ENCODE data around the gene FAXC. TPM values are rescaled to one million over a fixed set of nuclear protein-coding genes. Genes with fewer than 3 reads are reported as not detected.

FAXC gene
- total and polyA plus RNA-seq, 2 of the 8 experiments (the other 6 are each of a cell fraction or from before 2014, with no cell fraction given), result 23.2 to 29.8 TPM

DNA sequence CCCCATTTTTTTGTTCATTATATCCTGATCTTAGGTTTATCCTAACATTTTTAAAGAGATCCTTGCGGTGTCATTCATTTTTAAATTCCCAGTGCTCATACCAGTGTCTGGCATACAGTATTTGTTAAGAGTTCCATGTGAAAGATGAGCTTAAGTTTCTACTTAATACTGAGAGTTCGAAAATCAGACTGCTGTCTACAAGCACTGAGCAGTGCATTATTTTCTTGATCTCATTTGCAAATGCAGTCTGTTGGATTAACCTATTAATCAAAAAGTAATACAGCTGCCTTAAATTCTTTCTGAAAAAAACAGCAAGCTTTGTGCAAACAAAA, 43.9 kb upstream of the FAXC start:
- ChIA-PET POLR2A (ENCODE audit: partially characterized antibody) (interaction anchor here (0.6 to 5.4 kb wide), 34 partner anchors 8 to 1434 kb away, joined by 3 to 79 read pairs (median 4); partner anchors contain the start of genes CCNC, FAXC and PNISR), CTCF (ENCODE audit: partially characterized antibody) (interaction anchor here (1.0 to 6.2 kb wide), 6 partner anchors 12 to 112 kb away, joined by 3 to 65 read pairs (median 8); no protein-coding TSS in a partner anchor)
- H3K27me3 ChIP-seq (replicated peaks in 1 of 4; ENCODE audit: control insufficient read depth in 3 of 4, extremely low read depth in 1 of 4, insufficient read depth in 3 of 4, low read length in 3 of 4), result no peaks in the 10 kb centered on the region

More for the DNA sequence above, 43.9 kb upstream of the FAXC start:
- Histone ChIP-seq H3K23ac (ENCODE audit: insufficient read length) (no peak overlapping the region), H3K4me2 (ENCODE audit: insufficient read depth in 1 of 2, low read depth in 2 of 2, low read length in 2 of 2) (peak overlapping the region; percentile 76 to 83), H4K91ac (replicated peaks; ENCODE audit: insufficient read length, low read length) (no peak overlapping the region), H3K9me3 (ENCODE audit: insufficient read depth in 2 of 2, low read depth in 1 of 2, low read length in 1 of 2) (no peaks in the 10 kb centered on the region), H3K36me3 (ENCODE audit: control insufficient read depth in 2 of 4, insufficient read depth in 4 of 4, low read length in 3 of 4) (peaks cover 0 to 7% (median 0%) of the 10 kb centered on the region in 4 experiments; a peak in 1 of 8 replicates), H3K4me3 (ENCODE audit: extremely low read depth in 1 of 4, insufficient read depth in 2 of 4, low read depth in 3 of 4, low read length in 4 of 4) (peak overlapping the region; percentile 77 to 86 (median 82)), H3K18ac (ENCODE audit: extremely low read depth, low read length) (no peak overlapping the region; the same call in 1 of the 2 replicates), H3K4me1 (replicated peaks in 1 of 4; ENCODE audit: control insufficient read depth in 3 of 4, insufficient read depth in 4 of 4, low read length in 3 of 4) (no peaks in the 10 kb centered on the region), H3K4ac (replicated peaks; ENCODE audit: insufficient read length, low read depth, low read length) (peak overlapping the region; percentile 48), H3K27ac (ENCODE audit: low read depth, low read length) (peak overlapping the region; percentile 83), H2AFZ (ENCODE audit: low read length) (peak overlapping the region; percentile 54), H2AK5ac (ENCODE audit: low read depth, low read length) (no peak overlapping the region), H2BK120ac (replicated peaks; ENCODE audit: low read depth, low read length) (no peak overlapping the region), H4K20me1 (replicated peaks in 1 of 2; ENCODE audit: control insufficient read depth in 1 of 2, insufficient read depth in 2 of 2, low read length in 2 of 2) (no peaks in the 10 kb centered on the region), H3K56ac (replicated peaks; ENCODE audit: insufficient read length, low read depth, low read length) (no peak overlapping the region), H4K5ac (ENCODE audit: insufficient read length, low read depth, low read length) (peak overlapping the region; percentile 20), H2BK20ac (ENCODE audit: low read length) (no peak overlapping the region), H2BK12ac (ENCODE audit: low read depth, low read length) (no peak overlapping the region), H4K8ac (ENCODE audit: extremely low read depth, insufficient read depth, low read length) (no peak overlapping the region), H3K9ac (replicated peaks in 1 of 4; ENCODE audit: extremely low read depth in 1 of 4, low read depth in 3 of 4, low read length in 3 of 4) (peak overlapping the region; percentile 80 to 95 (median 90)), H3K79me2 (ENCODE audit: control insufficient read depth in 1 of 2, insufficient read depth in 2 of 2, low read length in 2 of 2) (no peaks in the 10 kb centered on the region), H3K79me1 (ENCODE audit: low read depth, low read length) (no peaks in the 10 kb centered on the region), H2BK15ac (ENCODE audit: low read length) (no peak overlapping the region), H3K14ac (ENCODE audit: insufficient read length) (no peak overlapping the region), H3K23me2 (ENCODE audit: low read depth, low read length) (no peaks in the 10 kb centered on the region), H2BK5ac (ENCODE audit: low read depth, low read length) (peak overlapping the region; percentile 91)
- FAIRE-seq, result no peak
- no peak for DNase-seq (ENCODE audit: low read depth in 1 of 2, low spot score in 2 of 2)
- TF ChIP-seq RAD21 (IDR thresholded peaks at IDR 0.05 in 1 of 2, conservative IDR thresholded peaks at IDR 0.05 in 1 of 2; ENCODE audit: low read depth in 2 of 2, low read length in 2 of 2) (no peak), CHD1 (IDR thresholded peaks at IDR 0.05; ENCODE audit: low read depth, low read length) (no peak), KDM1A (IDR thresholded peaks at IDR 0.05; ENCODE audit: borderline replicate concordance, low read length) (no peak), SUZ12 (IDR thresholded peaks at IDR 0.05; ENCODE audit: low read length) (no peak), CEBPB (IDR thresholded peaks at IDR 0.05; ENCODE audit: low read depth, low read length) (no peak), GABPA (IDR thresholded peaks at IDR 0.05; ENCODE audit: borderline replicate concordance, insufficient read depth, low read length) (no peak), NANOG (IDR thresholded peaks at IDR 0.05; ENCODE audit: insufficient read depth, low read depth, low read length, poor library complexity, severe bottlenecking) (no peak), SRF (IDR thresholded peaks at IDR 0.05; ENCODE audit: low read depth, low read length) (no peak)
- WGBS, 2 experiments (ENCODE audit: extremely low coverage in 1 of 2, insufficient coverage in 1 of 2, insufficient read length in 1 of 2, insufficient replicate concordance in 2 of 2, low coverage in 1 of 2, low lambda C conversion rate in 2 of 2, missing lambda C conversion rate in 1 of 2), result 50% methylated on average over 2 of the region's 2 CpGs; no CpG with 5 or more reads in 1 of the 2 experiments
